Transverse colon (tissue), 4 donors: ENCODE data around the gene SUCLG2. TPM values are rescaled to one million over a fixed set of nuclear protein-coding genes. Genes with fewer than 3 reads are reported as not detected.

Experiments used
- DNase-seq: peaks from one replicate; pipeline ENCODE4 v3.0.0-alpha.2; 2019
- H3K27ac ChIP-seq, 4 donors: fragments of 200-600 bp; sonication (generic); 2 replicates each; pipeline ENCODE4 v1.5.1; 2016 to 2018; ENCODE audit warnings: inconsistent platforms in 4 of 4
- H3K27me3 ChIP-seq: fragments of 200-600 bp; sonication (generic); 2 replicates; pipeline ENCODE4 v1.5.1; 2017; ENCODE audit warnings: inconsistent platforms
- H3K36me3 ChIP-seq, 4 donors: fragments of 200-600 bp; sonication (generic); 2 replicates each; pipeline ENCODE4 v1.5.1; 2017 to 2019; ENCODE audit warnings: inconsistent platforms in 4 of 4
- H3K4me1 ChIP-seq, 4 donors: fragments of 200-600 bp; sonication (generic); 2 replicates each; pipeline ENCODE4 v1.5.1; 2017 to 2020; ENCODE audit warnings: inconsistent platforms in 4 of 4
- H3K4me3 ChIP-seq, 4 donors: fragments of 200-600 bp; sonication (generic); 1 replicate in 1 of 4; 2 replicates in 3 of 4; pipeline versions ENCODE4 v1.5.1 to v1.6.1; 2017 to 2019; ENCODE audit warnings: inconsistent platforms in 4 of 4
- H3K9me3 ChIP-seq, 2 donors: fragments of 200-600 bp; sonication (generic); 2 replicates each; pipeline ENCODE4 v1.5.1; 2017 to 2019; ENCODE audit warnings: inconsistent platforms in 2 of 2
- EP300 ChIP-seq: sonication (generic); formaldehyde crosslinking; IDR thresholded peaks from one replicate; pipeline ENCODE4 v1.6.1; 2017; ENCODE audit warnings: antibody characterized with exemption, low read depth
- POLR2A ChIP-seq: fragments of 450-650 bp; IDR thresholded peaks from one replicate; pipeline ENCODE4 v1.6.1; 2016; ENCODE audit warnings: antibody characterized with exemption, mild to moderate bottlenecking, moderate library complexity
- POLR2AphosphoS5 ChIP-seq, 3 donors: sonication (generic); formaldehyde crosslinking; IDR thresholded peaks; one replicate each; pipeline ENCODE4 v1.6.1; 2016; ENCODE audit warnings: antibody characterized with exemption in 3 of 3
- WGBS, 2 donors: methylation state at CpG; one replicate each; pipeline ENCODE4 v1.1.5; 2018; ENCODE audit warnings: low coverage in 1 of 2; 5-methylcytosine and 5-hydroxymethylcytosine counted together
- in situ Hi-C, 4 donors: fragments of 200-750 bp; cut with MboI; loops; one replicate each; pipeline versions ENCODE4 v1.15.0 to v1.15.1; 2017; ENCODE audit warnings: low sequenced_read_pairs in 3 of 4, low pct_ligation_motif_present in 1 of 4, low pct_unique_long_range_greater_than_20kb in 1 of 4
- intact Hi-C: fragments of 100-400 bp; cut with DNase I; formaldehyde crosslinking; loops from one replicate; pipeline ENCODE4 v1.15.1; 2023; ENCODE audit warnings: low total_unique reads
- total RNA-seq, 4 donors: library from RNA; depleted of rRNA; stranded (reverse); fragments of >200 nt; gene quantifications; one replicate each; pipeline ENCODE4 v1.1.0, GENCODE V29; 2016
- TF ChIP-seq, protein P1 (sequence below), 5 experiments: fragments of 200-600 bp in 3 of 5; fragments of 450-650 bp in 2 of 5; sonication (generic) in 3 of 5; IDR thresholded peaks; 1 replicate in 2 of 5; 2 replicates in 3 of 5; pipeline ENCODE4 v1.5.1; 2016 to 2017; ENCODE audit warnings: antibody characterized with exemption in 5 of 5, inconsistent platforms in 3 of 5, mild to moderate bottlenecking in 2 of 5, moderate library complexity in 1 of 5

Gene SUCLG2
- total RNA-seq, 4 donors from 2014 or later = 59.5 to 269 (median 160) TPM

DNA sequence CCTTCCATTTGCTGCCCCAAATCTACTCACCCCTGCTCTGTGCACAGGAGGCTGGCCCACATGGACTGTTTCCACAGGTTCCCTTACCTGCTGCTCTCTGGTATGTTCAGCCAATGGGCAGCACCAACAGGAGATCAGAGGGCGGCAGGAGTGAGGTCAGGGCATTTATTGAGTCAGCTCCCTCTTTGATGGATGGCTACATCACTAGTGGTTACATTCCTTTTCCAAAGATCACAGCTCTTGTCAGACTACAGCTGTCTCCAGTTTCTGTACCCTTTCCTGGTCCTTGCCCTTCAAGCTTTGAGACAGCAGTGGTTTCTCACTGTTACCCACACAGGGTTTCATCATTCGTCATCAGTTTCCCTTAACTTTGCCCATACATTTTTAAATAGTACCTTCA, 325.1 kb downstream of the SUCLG2 start:
- TF ChIP-seq POLR2AphosphoS5 (IDR thresholded peaks at IDR 0.05) = no peak
- TF ChIP-seq, protein P1, sequence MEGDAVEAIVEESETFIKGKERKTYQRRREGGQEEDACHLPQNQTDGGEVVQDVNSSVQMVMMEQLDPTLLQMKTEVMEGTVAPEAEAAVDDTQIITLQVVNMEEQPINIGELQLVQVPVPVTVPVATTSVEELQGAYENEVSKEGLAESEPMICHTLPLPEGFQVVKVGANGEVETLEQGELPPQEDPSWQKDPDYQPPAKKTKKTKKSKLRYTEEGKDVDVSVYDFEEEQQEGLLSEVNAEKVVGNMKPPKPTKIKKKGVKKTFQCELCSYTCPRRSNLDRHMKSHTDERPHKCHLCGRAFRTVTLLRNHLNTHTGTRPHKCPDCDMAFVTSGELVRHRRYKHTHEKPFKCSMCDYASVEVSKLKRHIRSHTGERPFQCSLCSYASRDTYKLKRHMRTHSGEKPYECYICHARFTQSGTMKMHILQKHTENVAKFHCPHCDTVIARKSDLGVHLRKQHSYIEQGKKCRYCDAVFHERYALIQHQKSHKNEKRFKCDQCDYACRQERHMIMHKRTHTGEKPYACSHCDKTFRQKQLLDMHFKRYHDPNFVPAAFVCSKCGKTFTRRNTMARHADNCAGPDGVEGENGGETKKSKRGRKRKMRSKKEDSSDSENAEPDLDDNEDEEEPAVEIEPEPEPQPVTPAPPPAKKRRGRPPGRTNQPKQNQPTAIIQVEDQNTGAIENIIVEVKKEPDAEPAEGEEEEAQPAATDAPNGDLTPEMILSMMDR (IDR thresholded peaks at IDR 0.05) = no peak
- no peak for TF ChIP-seq POLR2A
- no peak for TF ChIP-seq EP300
- no peaks in the 10 kb centered on the region for H3K9me3 ChIP-seq
- 65 to 75% methylated on average over 1 to 2 of the region's 2 CpGs for WGBS, 2 donors
- no peaks in the 10 kb centered on the region for H3K36me3 ChIP-seq
- H3K4me1 ChIP-seq = no peaks in the 10 kb centered on the region
- DNase-seq = no peak
- no peak overlapping the region for H3K4me3 ChIP-seq
- no peak overlapping the region for H3K27ac ChIP-seq
- H3K27me3 ChIP-seq = no peaks in the 10 kb centered on the region
- in situ Hi-C loops (no loop called here), intact Hi-C loops (no loop called here)

- Histone ChIP-seq H3K27me3 (no peaks in the 10 kb centered on the region), H3K36me3 (no peaks in the 10 kb centered on the region), H3K4me3 (no peak overlapping the region), H3K27ac (no peak overlapping the region), H3K4me1 (no peaks in the 10 kb centered on the region), H3K9me3 (no peaks in the 10 kb centered on the region)
- WGBS, 2 donors = 56 to 58% methylated on average over 2 of the region's 2 CpGs
- in situ Hi-C loops (no loop called here), intact Hi-C loops (no loop called here)
- TF ChIP-seq POLR2A (no peak), POLR2AphosphoS5 (IDR thresholded peaks at IDR 0.05) (no peak)
- TF ChIP-seq, protein P1 (IDR thresholded peaks at IDR 0.05) = no peak
- DNase-seq = no peak
Measured at GRCh38 chr3:67327582-67327981, 326.8 kb downstream of the SUCLG2 start.

- Histone ChIP-seq H3K36me3 (no peaks in the 10 kb centered on the region), H3K4me1 (no peaks in the 10 kb centered on the region), H3K27me3 (no peaks in the 10 kb centered on the region), H3K4me3 (no peak overlapping the region), H3K27ac (no peak overlapping the region), H3K9me3 (no peaks in the 10 kb centered on the region)
- intact Hi-C loops = no loop called here
- in situ Hi-C loops = no loop called here
- WGBS, 2 donors = 19 to 52% methylated on average over 5 to 6 of the region's 6 CpGs
- TF ChIP-seq POLR2A (no peak), EP300 (no peak), POLR2AphosphoS5 (IDR thresholded peaks at IDR 0.05) (no peak)
- TF ChIP-seq, protein P1 (IDR thresholded peaks at IDR 0.05) = no peak
- no peak for DNase-seq
Measured at GRCh38 chr3:67325231-67325630, 329.2 kb downstream of the SUCLG2 start.
